Stimulated activated CD8-positive, alpha-beta memory T cell treated with anti-CD3 and anti-CD28 coated beads, Interleukin-7, amount 100 ng/mL, for 1 hour (primary cell): Measurements from ENCODE around the gene CTTNBP2.
"Not testable (repeated sequence)": the region's sequence is repeated elsewhere in the genome, so short reads cannot be mapped to it uniquely, and the experiment has no call there.

ENCODE experiments used
- DNase-seq, 2 donors: peaks; one replicate each; pipeline ENCODE4 v3.0.0-alpha.2; 2020; ENCODE audit warnings: low read depth in 2 of 2

The CTTNBP2 gene

GRCh38 chr7:117739085-117739484, 134.2 kb downstream of the CTTNBP2 start:
- DNase-seq = no peak

GRCh38 chr7:117737926-117738325, 135.3 kb downstream of the CTTNBP2 start:
- no peak for DNase-seq

GRCh38 chr7:117731455-117731854, 141.8 kb downstream of the CTTNBP2 start:
- no peak for DNase-seq

- no peak for DNase-seq
Measured at GRCh38 chr7:117730390-117730789, 142.9 kb downstream of the CTTNBP2 start.

- DNase-seq = no peak
Measured at GRCh38 chr7:117728890-117729624, 144.2 kb downstream of the CTTNBP2 start.

- DNase-seq = no peak
Measured at GRCh38 chr7:117724898-117725297, 148.3 kb downstream of the CTTNBP2 start.

- no peak for DNase-seq
Measured at GRCh38 chr7:117719377-117719776, 153.9 kb downstream of the CTTNBP2 start.

- DNase-seq = no peak
Measured at GRCh38 chr7:117718116-117718835, 155.0 kb downstream of the CTTNBP2 start.

GRCh38 chr7:117717357-117717756, 155.9 kb downstream of the CTTNBP2 start:
- no peak for DNase-seq

- DNase-seq = no peak
Measured at GRCh38 chr7:117716707-117717299, 156.4 kb downstream of the CTTNBP2 start.

- DNase-seq = no peak
Measured at GRCh38 chr7:117715784-117716445, 157.3 kb downstream of the CTTNBP2 start.

GRCh38 chr7:117711556-117711955, 161.7 kb downstream of the CTTNBP2 start:
- DNase-seq = no peak

GRCh38 chr7:117708173-117708572, 165.1 kb downstream of the CTTNBP2 start:
- not testable (repeated sequence) for DNase-seq

GRCh38 chr7:117707080-117707479, 166.2 kb downstream of the CTTNBP2 start:
- no peak for DNase-seq

GRCh38 chr7:117706210-117706609, 167.0 kb downstream of the CTTNBP2 start:
- no peak for DNase-seq

GRCh38 chr7:117705630-117706029, 167.6 kb downstream of the CTTNBP2 start:
- no peak for DNase-seq

- no peak for DNase-seq
Measured at GRCh38 chr7:117704063-117704462, 169.2 kb downstream of the CTTNBP2 start.

- DNase-seq = no peak
Measured at GRCh38 chr7:117698018-117698417, 175.2 kb downstream of the CTTNBP2 start.

GRCh38 chr7:117692338-117692737, 180.9 kb downstream of the CTTNBP2 start:
- DNase-seq = no peak

- DNase-seq = no peak
Measured at GRCh38 chr7:117690147-117690546, 183.1 kb downstream of the CTTNBP2 start.

GRCh38 chr7:117689406-117689805, 183.8 kb downstream of the CTTNBP2 start:
- no peak for DNase-seq

GRCh38 chr7:117688126-117688525, 185.1 kb downstream of the CTTNBP2 start:
- no peak for DNase-seq
